LHCN-M2 (cell line): ENCODE data around the gene BHLHE40. TPM values are rescaled to one million over a fixed set of nuclear protein-coding genes. Genes with fewer than 3 reads are reported as not detected.

ENCODE experiments used
- DNase-seq: peaks from one replicate; pipeline ENCODE4 v3.0.0-alpha.2; 2012; ENCODE audit warnings: low read depth
- polyA plus RNA-seq: library from polyadenylated mRNA; unstranded; fragments of >200 nt; gene quantifications from one replicate; pipeline ENCODE4 v1.2.1, GENCODE V29; 2012; ENCODE audit warnings: missing spikeins
- total RNA-seq: library from RNA; depleted of rRNA; stranded (reverse); fragments of >200 nt; gene quantifications from 2 replicates; pipeline ENCODE4 v1.2.3, GENCODE V29; 2014; rRNA removed

BHLHE40 gene
- 19.8 and 21.0 TPM in 2 replicates for total RNA-seq
- 32.6 TPM for polyA plus RNA-seq

DNA sequence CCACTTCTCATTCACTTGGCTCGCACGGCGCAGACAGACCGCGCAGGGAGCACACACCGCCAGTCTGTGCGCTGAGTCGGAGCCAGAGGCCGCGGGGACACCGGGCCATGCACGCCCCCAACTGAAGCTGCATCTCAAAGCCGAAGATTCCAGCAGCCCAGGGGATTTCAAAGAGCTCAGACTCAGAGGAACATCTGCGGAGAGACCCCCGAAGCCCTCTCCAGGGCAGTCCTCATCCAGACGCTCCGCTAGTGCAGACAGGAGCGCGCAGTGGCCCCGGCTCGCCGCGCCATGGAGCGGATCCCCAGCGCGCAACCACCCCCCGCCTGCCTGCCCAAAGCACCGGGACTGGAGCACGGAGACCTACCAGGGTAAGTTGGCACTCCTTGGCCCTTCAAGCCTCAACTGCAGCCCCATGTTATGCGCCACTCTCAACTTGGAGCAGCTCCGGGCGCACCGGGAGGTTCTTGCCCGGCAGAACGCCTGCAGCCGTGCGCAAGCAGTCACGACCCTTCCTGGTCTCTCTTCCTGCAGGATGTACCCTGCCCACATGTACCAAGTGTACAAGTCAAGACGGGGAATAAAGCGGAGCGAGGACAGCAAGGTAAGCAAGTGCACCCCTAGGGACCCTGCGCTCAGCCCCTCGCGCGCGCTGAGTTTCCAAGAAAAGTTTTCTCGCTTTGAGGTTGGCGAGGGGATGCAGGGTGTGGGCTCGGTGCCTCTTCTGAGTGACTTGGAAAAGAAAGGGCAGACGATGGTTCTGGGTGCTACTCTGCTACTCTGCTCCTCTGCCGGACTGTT, at the start of gene BHLHE40:
Gene BHLHE40 (plus strand): TSS at position 10 of the 801 bp plus-strand sequence. CDS start 282 bp downstream, at position 292.
- DNase-seq = no peak

DNA sequence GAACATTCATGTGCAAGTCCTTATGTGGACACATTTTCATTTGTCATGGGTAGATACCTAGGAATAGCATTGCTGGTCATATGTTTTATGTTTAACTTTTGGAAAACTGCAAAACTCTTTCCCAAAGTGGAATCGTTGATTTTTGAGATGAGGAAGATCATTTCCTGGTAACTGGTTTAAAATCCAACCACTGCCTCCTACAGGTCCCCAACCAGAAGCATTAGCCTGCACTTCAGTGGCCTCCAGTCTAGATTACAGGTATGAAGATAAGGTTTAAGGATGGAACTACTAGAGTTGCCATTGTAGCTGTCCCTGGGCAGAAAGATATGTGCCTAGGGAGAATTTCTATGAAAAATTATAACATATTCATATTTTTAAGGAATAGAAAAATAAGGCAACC, 48.7 kb upstream of the BHLHE40 start:
- DNase-seq = no peak

DNA sequence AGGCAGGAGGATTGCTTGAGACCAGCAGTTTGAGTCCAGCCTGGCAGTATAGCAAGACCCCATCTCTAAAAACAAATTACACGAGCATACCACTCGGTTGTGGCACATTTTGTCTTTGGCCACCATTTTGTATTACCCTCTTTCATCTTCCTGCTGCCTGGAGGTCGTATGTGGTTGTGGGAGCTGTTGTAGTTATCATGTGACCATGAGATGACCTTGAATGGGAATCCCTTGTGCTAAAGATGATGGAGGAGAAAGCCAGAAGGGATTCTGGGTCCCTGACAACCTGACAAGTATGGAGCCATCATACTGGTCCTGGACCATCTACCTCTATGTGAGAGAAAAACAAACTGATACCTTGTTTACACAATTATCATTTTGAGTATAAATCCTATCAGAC, 45.2 kb upstream of the BHLHE40 start:
- no peak for DNase-seq

DNA sequence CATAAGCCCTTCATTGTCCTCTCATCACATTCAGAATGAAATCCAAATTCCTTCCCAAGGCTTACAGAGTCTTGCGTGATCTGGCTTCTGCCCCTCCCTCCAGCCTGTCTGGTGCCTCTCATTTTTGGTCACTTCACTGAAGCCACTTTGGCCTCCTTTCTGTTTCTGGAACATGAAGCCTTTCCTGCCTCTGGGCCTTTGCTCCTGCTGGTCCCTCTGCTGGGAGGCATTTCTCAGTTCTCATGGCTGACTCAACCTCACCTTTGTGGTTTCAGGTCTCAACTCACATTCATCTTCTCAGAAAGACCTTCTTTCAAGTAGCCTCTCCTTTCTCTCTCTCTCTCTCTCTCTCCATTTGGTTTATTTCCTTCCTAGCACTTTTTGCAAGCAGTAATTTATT, 43.9 kb upstream of the BHLHE40 start:
- DNase-seq = no peak

GRCh38 chr3:4936982-4937614, 42.1 kb upstream of the BHLHE40 start:
- DNase-seq = no peak

GRCh38 chr3:4938281-4938982, 40.8 kb upstream of the BHLHE40 start:
- DNase-seq = no peak

DNA sequence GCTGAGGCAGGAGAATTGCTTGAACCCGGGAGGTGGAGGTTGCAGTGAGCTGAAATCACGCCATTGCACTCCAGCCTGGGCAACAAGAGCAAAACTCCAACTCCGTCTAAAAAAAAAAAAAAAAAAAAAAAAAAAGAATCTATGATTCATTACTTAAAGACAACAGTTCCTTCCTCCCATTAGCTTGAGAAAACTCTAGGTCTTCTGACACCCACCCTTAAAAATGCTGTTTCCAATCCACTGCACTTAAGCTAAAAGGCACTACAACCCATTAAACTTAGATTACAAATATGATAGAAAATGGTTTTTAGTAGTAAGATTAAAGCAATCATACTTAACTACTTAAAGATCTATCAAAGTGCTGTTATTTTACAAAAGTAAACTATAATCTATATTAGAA, 40.0 kb upstream of the BHLHE40 start:
- no peak for DNase-seq

DNA sequence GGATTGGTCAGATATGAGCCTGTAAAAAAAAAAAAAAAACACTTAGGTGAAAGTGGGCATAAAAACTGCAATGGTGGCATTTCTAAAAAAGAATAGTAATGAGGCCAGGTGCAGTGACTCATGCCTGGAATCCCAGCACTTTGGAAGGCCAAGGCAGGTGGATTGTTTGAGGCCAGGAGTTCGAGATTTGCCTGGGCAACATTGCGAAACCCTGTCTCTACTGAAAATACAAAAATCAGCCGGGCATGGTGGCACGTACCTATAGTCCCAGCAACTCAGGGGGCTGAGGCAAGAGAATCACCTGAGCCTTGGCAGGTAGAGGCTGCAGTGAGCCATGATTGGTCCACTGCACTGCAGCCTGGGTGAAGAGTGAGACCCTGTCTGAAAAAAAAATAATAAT, 38.3 kb upstream of the BHLHE40 start:
- DNase-seq = no peak

- no peak for DNase-seq
Measured at GRCh38 chr3:4943549-4943948, 35.7 kb upstream of the BHLHE40 start.

DNA sequence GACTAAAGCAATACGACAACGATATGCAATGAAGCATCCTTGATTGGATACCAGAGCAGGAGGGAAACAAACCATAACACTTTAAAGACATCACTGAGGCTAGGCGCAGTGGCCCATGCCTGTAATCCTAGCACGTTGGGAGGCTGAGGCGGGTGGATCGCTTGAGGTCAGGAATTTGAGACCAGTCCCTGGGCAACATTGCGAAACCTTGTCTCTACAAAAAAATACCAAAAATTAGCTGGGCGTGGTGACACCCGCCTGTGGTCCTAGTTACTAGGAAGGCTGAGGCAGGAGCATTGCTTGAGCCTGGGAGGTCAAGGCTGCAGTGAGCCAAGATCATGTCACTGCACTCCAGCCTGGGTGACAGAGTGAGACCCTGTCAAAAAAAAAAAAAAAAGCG, 33.9 kb upstream of the BHLHE40 start:
- DNase-seq = no peak

GRCh38 chr3:4947028-4947427, 32.2 kb upstream of the BHLHE40 start:
- no peak for DNase-seq

GRCh38 chr3:4948395-4948794, 30.8 kb upstream of the BHLHE40 start:
- peak; percentile 31 for DNase-seq

GRCh38 chr3:4949004-4949403, 30.2 kb upstream of the BHLHE40 start:
- no peak for DNase-seq

DNA sequence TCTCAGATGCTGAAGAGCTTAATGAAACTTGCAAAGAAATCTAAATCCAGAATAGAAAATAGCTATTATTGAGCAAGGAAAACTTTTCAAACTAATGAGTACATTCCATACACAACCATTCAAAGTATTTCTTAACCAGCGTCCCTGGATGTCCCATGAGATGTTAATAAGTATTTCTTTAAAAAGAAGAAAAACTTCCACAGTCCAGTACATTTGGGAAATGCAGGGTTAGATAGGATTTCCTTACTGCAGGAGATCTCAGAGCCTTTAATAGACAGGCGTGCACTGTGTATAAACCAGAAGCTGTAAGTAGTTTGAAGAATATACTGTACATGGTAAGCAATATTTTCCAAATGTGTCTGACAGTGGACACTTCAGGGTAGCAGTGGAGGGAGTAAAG, 29.6 kb upstream of the BHLHE40 start:
- DNase-seq = no peak

DNA sequence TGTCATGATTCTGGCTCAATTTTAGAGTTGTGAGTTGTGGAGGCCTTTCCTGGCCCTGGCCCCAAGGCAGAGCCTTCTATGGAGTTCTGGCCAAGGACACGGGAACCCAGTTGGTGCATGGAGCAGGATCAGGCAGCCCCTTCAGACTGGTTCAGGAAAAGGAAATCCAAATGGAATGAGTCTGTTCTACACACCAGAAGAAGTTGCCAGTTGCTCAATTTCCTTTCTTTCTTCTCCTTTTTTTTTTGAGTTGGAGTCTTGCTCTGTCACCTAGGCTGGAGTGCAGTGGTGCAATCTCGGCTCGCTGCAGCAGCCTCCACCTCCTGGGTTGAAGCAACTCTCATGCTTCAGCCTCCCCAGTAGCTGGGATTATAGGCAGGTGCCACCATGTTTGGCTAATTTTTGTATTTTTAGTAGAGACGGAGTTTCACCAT, 28.9 kb upstream of the BHLHE40 start:
- no peak for DNase-seq

DNA sequence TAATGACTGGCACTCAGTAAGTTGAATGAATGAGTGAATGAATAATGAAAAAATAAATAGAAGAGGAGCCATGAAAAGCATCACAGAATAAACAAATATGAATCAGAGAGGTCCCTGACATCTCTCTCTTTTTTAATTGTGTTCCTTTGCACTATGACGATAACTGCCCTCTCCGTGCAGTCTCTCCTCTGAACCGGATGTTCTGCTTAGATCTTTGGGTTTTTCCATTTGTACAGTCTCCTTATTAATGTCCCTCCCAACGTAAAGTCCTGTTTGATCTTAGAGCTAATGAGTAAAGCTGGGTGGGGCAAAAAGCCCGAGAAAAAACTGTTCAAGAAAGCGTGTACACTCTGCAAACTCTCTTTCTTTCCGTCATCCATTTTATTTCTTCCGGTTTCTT, 28.3 kb upstream of the BHLHE40 start:
- DNase-seq = no peak

DNA sequence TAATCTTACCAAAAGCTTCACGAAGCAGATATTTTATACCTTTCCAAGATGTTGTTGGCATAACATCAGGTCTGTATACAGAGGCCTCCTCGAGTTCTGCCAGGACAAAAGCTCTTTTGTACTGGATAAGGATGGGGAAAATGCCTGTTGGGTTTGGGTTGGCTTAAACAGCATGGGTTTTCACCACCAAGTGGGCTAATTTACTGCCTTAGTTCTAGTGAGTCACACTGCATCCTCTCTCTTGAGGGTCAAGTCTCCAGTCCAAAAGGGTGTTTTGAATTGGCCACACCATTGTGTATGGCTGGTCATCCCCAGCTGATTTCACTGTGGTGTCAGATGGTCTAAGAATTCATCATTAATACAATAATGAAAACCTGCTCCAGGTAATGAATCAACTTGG, 26.1 kb upstream of the BHLHE40 start:
- no peak for DNase-seq

- DNase-seq = no peak
Measured at GRCh38 chr3:4954256-4955000, 24.8 kb upstream of the BHLHE40 start.

- no peak for DNase-seq
Measured at GRCh38 chr3:4956099-4956498, 23.1 kb upstream of the BHLHE40 start.

GRCh38 chr3:4956738-4957137, 22.5 kb upstream of the BHLHE40 start:
- no peak for DNase-seq

DNA sequence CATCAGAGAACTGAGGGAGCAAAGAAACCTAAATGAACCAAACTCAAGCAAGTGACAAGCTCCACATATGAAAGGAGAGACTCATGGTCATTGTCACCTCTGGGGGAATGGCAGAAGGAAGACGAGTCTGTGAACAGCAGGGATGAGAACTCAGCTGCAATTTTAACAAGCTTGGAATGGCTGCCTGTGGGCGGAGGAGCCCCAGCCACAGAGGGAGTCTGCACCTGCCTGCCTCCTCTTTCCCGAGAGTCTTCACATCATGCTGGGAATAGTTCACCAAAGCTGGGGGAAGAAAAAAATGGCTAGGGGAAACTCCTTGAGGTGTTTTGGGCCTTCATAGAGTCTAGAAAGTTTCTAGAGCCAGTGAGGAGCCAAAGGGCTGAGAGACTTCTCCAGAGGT, 21.3 kb upstream of the BHLHE40 start:
- DNase-seq = no peak

DNA sequence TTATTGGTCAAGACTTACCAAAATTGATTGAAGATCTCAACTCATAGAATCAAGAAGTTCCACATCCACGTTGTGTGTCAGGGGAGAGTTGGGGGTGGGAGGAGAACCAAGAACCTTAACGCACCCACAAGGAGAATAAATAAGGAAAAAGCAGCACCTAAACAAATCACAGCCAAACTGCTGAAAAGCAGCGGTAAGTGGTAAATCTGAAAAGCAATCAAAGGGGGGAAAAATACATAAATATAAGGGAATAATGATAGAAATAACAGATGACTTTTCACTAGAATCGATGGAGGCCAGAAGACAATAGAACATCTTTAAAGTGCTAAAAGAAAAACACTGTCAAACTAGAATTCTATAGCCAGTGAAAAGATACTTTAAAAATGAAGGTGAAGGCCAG, 20.1 kb upstream of the BHLHE40 start:
- DNase-seq = no peak
